Measurements from ENCODE around the gene SPAG4.
A peak's percentile ranks its signal among the peaks of the same experiment; 100 is the strongest.

GRCh38 chr20:35619196-35620095, 3.8 kb downstream of the SPAG4 start:
- TF ChIP-seq POLR2AphosphoS5 (IDR thresholded peaks at IDR 0.05) (peak; percentile 66 to 87 (median 74)), CTCF (IDR thresholded peaks at IDR 0.05 in 8 of 11, conservative IDR thresholded peaks at IDR 0.05 in 3 of 11) (peak in 9 of 11 experiments; percentile 26 to 64 (median 51))
